Head of caudate nucleus (tissue), 42 donors: ENCODE measurements around the gene TMEM115.

Experiments
- DNase-seq, 42 donors: peaks; one replicate each; pipeline versions ENCODE4 v3.0.0 to v3.0.0-alpha.2; 2020 to 2021; ENCODE audit warnings: mixed read lengths in 7 of 42
- intact Hi-C: fragments of 100-400 bp; cut with DNase I; formaldehyde crosslinking; loops from one replicate; pipeline ENCODE4 v1.15.0; 2022

TMEM115 gene

DNA sequence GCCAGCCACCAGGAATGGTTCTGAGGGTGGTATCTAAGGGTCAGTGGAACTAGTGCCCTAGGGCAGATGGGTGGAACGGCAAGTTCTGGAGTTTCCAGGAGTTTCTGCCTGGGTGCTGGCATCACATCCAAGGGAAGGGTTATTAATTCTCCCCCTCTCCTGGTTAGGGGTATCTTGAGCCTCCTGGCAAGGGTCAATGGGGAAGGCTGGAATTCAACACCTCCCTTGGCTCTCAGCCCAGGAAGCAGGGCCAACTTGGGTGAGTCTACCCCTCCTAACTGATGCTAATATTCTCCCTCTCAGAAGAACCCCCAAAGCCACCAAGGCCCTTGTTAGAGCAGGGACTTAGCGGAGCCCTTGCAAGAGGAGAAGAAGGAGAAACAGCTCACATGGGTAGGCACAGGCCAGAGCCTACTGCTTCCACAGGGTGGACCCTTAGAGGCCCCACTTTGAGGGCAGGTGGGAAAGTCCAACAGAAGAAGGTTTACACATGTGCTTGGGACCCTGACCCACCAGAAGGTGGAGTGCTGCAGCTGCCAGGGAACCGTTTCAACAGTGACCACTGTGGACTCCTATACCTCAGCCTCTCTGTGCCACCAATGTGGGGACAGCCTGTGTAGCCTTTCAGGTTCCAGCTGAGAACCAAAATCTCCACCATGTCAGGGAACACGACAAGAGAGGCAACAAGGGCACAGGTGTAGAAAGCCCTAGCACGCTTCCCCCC, 3.3 kb downstream of the TMEM115 start:
- DNase-seq, result no peak
- intact Hi-C loops, result no loop called here

GRCh38 chr3:50354850-50355249, 4.5 kb downstream of the TMEM115 start:
- DNase-seq, result no peak
- intact Hi-C loops, result no loop called here

DNA sequence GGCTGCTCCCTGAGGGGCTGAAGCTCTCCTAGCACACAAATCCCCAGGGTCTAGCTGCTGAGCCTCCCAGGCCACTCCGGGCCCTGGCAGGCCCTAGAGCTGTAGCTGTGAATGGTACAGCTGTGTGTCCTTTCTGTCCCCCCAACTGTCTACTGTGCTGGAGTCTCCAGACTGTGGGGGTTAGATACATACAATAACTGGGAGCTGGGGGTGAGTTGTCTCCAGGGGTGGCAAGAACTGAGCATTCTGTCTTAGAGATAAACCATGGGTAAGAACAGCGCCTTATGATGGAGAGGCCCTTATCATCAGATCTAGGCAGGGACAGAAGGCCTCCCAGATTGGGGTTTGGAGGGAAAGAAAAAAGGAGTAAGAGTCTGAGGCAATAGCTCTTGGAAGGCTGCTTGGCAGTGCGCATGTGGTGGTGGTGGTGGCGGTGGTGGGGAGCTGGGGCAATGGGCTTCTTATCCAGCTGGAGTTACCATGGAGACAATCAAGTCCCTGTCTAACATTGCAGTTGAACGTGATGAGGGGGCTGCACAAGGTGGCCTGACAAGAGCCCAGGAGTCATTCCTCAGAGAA, 5.0 kb downstream of the TMEM115 start:
- intact Hi-C loops, result no loop called here
- DNase-seq, result no peak

- DNase-seq, result no peak
- intact Hi-C loops, result no loop called here
Observed at GRCh38 chr3:50353245-50354004, 5.9 kb downstream of the TMEM115 start.

- no peak for DNase-seq
- intact Hi-C loops, result no loop called here
Observed at GRCh38 chr3:50352781-50353180, 6.5 kb downstream of the TMEM115 start.

DNA sequence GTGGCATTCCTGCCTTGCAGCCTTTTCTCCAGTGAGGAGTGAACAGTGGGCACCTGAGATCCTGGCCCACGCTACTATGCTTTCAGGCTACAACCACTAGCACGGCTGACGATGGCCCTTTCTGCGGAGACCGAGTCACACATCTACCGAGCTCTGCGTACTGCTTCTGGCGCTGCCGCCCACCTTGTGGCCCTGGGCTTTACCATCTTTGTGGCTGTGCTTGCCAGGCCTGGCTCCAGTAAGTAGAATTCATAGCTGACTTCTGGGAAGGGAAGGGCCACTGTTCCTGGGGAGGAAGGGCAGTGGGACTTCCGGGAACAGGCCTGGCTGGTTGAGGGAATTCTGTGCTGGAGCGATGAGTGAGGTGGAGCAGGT, 8.0 kb downstream of the TMEM115 start:
- intact Hi-C loops, result loop anchor here (1.0 kb wide), 1 partner anchor 8 kb away; the partner anchor contains the start of gene TMEM115

DNA sequence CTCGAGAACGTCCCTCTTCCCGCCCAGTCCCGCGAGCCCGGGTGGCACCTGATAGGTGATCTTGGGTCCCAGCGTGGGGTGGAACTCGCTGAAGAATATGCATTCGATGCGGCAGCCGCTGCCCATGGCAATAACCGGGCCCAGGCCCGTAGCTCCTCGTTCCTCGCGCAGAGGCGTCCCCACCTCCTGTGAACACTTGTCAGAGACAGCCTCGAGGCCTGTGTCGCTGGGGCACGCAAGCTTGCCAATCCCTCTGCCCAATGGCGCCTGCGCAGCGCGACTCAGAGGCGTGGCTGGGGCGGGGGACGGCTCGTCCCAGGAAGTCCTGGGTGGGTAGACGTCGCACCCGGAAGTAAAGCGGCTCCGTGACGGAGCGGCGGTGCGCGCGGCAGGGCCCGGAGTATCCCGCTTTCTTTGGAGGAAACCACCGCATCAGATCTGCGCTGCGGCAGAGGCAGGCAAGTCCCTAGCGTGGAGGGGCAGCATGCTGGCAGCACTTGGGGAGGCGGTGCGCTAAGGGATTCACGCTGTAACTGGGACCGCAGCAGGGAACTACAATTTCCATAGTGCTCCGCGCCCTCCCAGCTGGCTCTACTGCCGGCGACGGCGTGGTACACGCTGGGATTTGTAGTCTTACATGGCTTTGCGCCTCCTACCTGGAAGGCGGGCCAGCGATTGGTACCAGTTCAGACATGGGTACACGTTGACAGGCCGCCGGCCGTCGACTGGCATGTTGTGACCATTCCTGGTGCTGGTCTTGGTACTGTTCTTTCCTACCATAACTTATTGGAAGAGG, 8.6 kb downstream of the TMEM115 start, which contains the start of the genes CYB561D2 and NPRL2:
Gene CYB561D2, plus strand, starts transcription at position 336 of the 796 bp plus-strand sequence. CDS start 572 bp downstream, outside the sequence.
Gene NPRL2, minus strand, starts transcription at position 249 of the 796 bp plus-strand sequence. Its CDS starts 123 bp downstream, at position 126.
- peak; percentile 97 to 100 (median 99) for DNase-seq
- intact Hi-C loops, result loop anchor here (1.0 kb wide), 1 partner anchor 9 kb away; the partner anchor contains the start of gene TMEM115

More for the DNA sequence above, 8.0 kb downstream of the TMEM115 start:
- peak in 2 of 42 donors; percentile 15 to 39 for DNase-seq

GRCh38 chr3:50350213-50350526, 9.2 kb downstream of the TMEM115 start:
- DNase-seq, result peak in 1 of 42 donors; percentile 16
- intact Hi-C loops, result no loop called here

GRCh38 chr3:50347187-50347813, 12.0 kb downstream of the TMEM115 start:
- peak; percentile 45 to 88 (median 70) for DNase-seq
- intact Hi-C loops, result loop anchor here (5.0 kb wide), 1 partner anchor 195 kb away; no protein-coding TSS in a partner anchor

GRCh38 chr3:50345586-50346234, 13.6 kb downstream of the TMEM115 start, which contains the start of gene ZMYND10:
Gene ZMYND10, minus strand, starts transcription at chr3:50345732. Its CDS starts 153 bp downstream, at chr3:50345579.
- peak; percentile 33 to 87 (median 71) for DNase-seq
- intact Hi-C loops, result loop anchor here (5.0 kb wide), 1 partner anchor 197 kb away; no protein-coding TSS in a partner anchor

DNA sequence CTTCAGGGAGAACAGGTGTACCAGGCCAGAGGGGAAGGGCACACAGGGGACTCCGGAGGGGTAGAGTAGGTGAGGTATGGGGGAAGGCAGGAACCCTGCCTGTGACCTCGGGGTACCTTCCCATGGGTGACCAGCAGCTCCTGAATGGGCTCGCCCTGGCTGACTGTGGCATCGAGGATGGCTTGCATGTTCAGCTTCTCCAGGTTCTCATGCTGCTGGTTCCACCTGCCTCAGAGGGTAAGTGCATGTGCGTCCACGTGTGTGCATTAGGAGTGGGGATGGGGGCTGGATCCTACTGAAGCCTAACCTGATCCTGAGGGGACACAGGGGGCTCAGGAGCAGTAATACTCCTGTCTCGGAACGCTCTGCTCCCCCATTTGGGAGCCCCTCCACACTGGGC, 14.3 kb downstream of the TMEM115 start:
- DNase-seq, result no peak
- intact Hi-C loops, result loop anchor here (5.0 kb wide), 1 partner anchor 197 kb away; no protein-coding TSS in a partner anchor

DNA sequence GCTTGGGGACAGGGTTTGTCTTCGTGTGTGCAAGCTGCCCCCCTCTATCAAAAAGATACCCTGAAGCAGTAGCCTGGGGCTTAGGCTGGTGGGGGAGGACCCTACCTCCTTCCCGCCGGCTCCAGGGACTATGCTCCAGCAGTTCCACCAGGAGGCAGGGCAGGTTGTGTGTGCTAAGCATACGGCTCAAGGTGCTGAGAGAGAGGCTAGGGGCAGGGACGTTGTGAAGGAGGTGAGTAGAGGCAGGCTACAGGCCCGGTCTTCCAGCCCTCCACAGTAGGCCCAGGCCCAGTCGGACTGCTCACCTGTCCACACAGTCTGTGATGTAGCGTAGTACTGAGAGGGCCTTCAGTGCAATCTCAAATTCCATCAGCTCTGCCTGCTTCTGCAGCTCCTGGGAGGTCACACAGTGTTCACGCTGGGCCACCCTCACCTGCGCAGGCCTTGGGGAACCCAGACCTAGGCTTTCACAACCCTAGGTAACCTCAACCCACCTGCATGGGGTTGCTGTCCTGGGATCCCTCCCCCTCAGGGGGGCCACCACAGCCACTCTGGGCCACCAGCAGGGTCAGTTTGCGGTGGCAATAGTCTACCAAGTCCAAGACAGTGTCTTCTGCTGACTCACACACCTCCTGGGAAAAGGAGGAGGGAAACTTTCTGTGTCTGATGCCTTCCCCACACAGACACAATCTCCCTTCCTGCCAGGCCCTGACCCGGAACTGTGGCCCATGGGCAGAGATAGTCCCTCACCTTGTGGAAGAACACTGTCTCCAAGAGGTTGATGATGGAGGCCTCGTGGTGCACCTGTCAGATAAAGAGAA, 16.3 kb downstream of the TMEM115 start:
- intact Hi-C loops, result no loop called here

GRCh38 chr3:50341996-50342650, 17.2 kb downstream of the TMEM115 start:
- no peak for DNase-seq

More for the DNA sequence above, 16.3 kb downstream of the TMEM115 start:
- DNase-seq, result no peak

GRCh38 chr3:50341537-50341936, 17.8 kb downstream of the TMEM115 start:
- intact Hi-C loops, result no loop called here
- DNase-seq, result no peak

More at GRCh38 chr3:50341996-50342650, 17.2 kb downstream of the TMEM115 start:
- intact Hi-C loops, result no loop called here

DNA sequence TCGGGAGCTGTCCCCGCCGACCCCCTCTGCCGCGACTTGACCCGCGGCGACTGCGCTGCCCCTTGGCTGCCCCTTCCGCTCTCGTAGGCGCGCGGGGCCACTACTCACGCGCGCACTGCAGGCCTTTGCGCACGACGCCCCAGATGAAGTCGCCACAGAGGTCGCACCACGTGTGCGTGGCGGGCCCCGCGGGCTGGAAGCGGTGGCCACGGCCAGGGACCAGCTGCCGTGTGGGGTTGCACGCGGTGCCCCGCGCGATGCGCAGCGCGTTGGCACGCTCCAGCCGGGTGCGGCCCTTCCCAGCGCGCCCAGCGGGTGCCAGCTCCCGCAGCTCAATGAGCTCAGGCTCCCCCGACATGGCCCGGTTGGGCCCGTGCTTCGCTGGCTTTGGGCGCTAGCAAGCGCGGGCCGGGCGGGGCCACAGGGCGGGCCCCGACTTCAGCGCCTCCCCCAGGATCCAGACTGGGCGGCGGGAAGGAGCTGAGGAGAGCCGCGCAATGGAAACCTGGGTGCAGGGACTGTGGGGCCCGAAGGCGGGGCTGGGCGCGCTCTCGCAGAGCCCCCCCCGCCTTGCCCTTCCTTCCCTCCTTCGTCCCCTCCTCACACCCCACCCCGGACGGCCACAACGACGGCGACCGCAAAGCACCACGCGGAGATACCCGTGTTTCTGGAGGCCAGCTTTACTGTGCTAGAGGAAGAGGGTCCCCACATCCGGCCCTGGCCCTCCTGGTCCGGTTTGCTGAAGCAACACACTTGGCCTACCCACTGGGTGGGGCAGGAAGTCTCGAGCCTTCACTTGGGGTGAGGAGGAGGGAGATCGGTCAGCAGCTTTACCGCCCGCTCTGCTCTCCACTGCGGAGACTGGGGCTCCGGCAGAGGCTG, 18.6 kb downstream of the TMEM115 start, which contains the start of gene RASSF1:
Gene RASSF1, minus strand, starts transcription at position 389 of the 882 bp plus-strand sequence. Its CDS starts 31 bp downstream, at position 358.
- DNase-seq, result peak in 6 of 42 donors; percentile 22 to 51 (median 26)
- intact Hi-C loops, result no loop called here
